Activated B cell treated with CpG ODN at 0.5 μM for 24 hours (primary cell): ENCODE results near the gene CEACAM16. TPM values are rescaled to one million over a fixed set of nuclear protein-coding genes. Genes with fewer than 3 reads are reported as not detected.

ENCODE experiments used
- ATAC-seq: fragments of 200-7000 bp; cut with Tn5 transposase; one replicate; pipeline ENCODE4 v1.10.0; 2021; ENCODE audit warnings: low read depth, mild to moderate bottlenecking, moderate library complexity
- CTCF ChIA-PET: fragments of 350-600 bp; sonication (Branson Sonifier 250); formaldehyde crosslinking; loops from one replicate; lab custom pipeline; 2021; ENCODE audit warnings: antibody characterized with exemption; lab: Charles Lee
- POLR2A ChIA-PET: fragments of 350-600 bp; sonication (Branson Sonifier 250); formaldehyde crosslinking; loops from one replicate; lab custom pipeline; 2021; ENCODE audit warnings: antibody characterized with exemption; lab: Charles Lee
- DNase-seq: peaks from one replicate; pipeline ENCODE4 v3.0.0; 2022
- H3K27ac Mint-ChIP-seq: one replicate; pipeline ENCODE4 v1.8.0; 2020; ENCODE audit warnings: mixed read lengths
- H3K27me3 Mint-ChIP-seq: one replicate; pipeline ENCODE4 v1.8.0; 2021; ENCODE audit warnings: mixed read lengths
- H3K36me3 Mint-ChIP-seq: one replicate; pipeline ENCODE4 v1.8.0; 2021; ENCODE audit warnings: low read depth, mixed read lengths
- H3K4me1 Mint-ChIP-seq: one replicate; pipeline ENCODE4 v1.8.0; 2021; ENCODE audit warnings: mixed read lengths
- H3K4me3 Mint-ChIP-seq: one replicate; pipeline ENCODE4 v1.8.0; 2020; ENCODE audit warnings: mild to moderate bottlenecking, mixed read lengths
- H3K9me3 Mint-ChIP-seq: one replicate; pipeline ENCODE4 v1.8.0; 2020; ENCODE audit warnings: mixed read lengths
- CTCF ChIP-seq: fragments of 200-600 bp; IDR thresholded peaks from one replicate; pipeline ENCODE4 v1.8.0; 2022; ENCODE audit warnings: antibody characterized with exemption, mild to moderate bottlenecking
- intact Hi-C: fragments of 100-400 bp; cut with micrococcal nuclease; formaldehyde crosslinking; loops from one replicate; pipeline ENCODE4 v1.15.1; 2024
- total RNA-seq: library from RNA; stranded (reverse); gene quantifications from 2 replicates; pipeline ENCODE4 v1.2.3, GENCODE V29; 2022

Gene CEACAM16
- total RNA-seq, 1 donor from 2014 or later: not detected

DNA sequence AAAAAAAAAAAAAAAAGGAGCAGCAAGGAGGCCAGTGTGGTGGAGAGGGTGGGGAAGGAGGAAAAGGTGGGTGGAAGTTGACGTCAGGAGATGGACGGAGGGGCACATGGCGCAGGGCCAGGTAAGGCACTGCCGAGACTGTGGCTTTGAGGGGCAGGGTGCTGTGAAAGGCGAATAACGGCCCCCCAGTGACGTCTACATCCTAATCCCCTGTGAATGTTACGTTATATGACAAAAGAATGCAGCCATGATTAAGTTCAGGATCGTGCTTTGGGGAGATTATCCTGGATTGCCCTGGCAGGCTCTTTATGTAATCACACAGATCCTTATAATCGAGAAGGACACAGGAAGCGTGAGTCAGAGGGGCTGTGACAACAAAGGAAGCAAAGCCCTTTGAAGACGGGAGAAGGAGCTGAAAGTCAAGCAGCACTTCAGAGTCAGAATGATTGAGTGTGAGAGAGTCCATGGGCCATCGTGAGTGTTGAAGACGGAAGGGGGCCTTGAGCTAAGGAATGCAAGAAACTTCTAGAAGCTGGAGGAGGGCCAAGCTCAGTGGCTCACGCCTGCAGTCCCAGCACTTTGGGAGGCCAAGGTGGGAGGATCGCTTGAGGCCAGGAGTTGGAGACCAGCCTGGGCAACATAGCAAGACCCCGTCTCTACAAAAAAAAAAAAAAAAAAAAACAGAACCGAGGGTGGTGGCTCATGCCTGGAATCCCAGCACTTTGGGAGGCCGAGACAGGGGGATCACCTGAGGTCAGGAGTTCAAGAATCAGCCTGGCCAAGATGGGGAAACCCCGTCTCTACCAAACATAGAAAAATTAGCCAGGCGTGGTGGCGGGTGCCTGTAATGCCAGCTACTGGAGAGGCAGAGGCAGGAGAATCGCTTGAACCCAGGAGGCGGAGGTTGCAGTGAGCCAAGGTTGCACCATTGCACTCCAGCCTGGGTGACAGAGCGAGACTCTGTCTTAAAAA lies 13.8 kb upstream of the CEACAM16 start:
- DNase-seq (no peak), ATAC-seq (no peak)
- ChIA-PET POLR2A (interaction anchor here (0.6 to 1.2 kb wide), 5 partner anchors 22 to 88 kb away, joined by 3 to 7 read pairs (median 5); no protein-coding TSS in a partner anchor), CTCF (interaction anchor here (1.1 kb wide), 1 partner anchor 31 kb away, joined by 3 read pairs; no protein-coding TSS in a partner anchor)
- intact Hi-C loops: no loop called here
- Mint-ChIP-seq H3K36me3 (no peaks in the 10 kb centered on the region), H3K4me3 (peak overlapping the region; percentile 50), H3K27me3 (peaks cover 14% of the 10 kb centered on the region), H3K27ac (no peak overlapping the region), H3K9me3 (peaks cover 2% of the 10 kb centered on the region), H3K4me1 (peaks cover 31% of the 10 kb centered on the region)
- TF ChIP-seq CTCF: no peak

- DNase-seq (no peak), ATAC-seq (peak; percentile 53)
- peaks cover 2% of the 10 kb centered on the region for H3K9me3 Mint-ChIP-seq
- H3K4me3 Mint-ChIP-seq: peak overlapping the region; percentile 50
- H3K4me1 Mint-ChIP-seq: peaks cover 31% of the 10 kb centered on the region
- intact Hi-C loops: no loop called here
- CTCF ChIA-PET: interaction anchor here (1.1 kb wide), 1 partner anchor 31 kb away, joined by 3 read pairs; no protein-coding TSS in a partner anchor
- TF ChIP-seq CTCF: no peak
- H3K27ac Mint-ChIP-seq: no peak overlapping the region
- H3K27me3 Mint-ChIP-seq: peaks cover 9% of the 10 kb centered on the region
- H3K36me3 Mint-ChIP-seq: no peaks in the 10 kb centered on the region
- POLR2A ChIA-PET: interaction anchor here (0.6 to 1.2 kb wide), 5 partner anchors 22 to 541 kb away, joined by 3 to 6 read pairs (median 4); no protein-coding TSS in a partner anchor
Observed at GRCh38 chr19:44685877-44686276, 13.1 kb upstream of the CEACAM16 start.

GRCh38 chr19:44686896-44687295 lies 12.1 kb upstream of the CEACAM16 start:
- no peak overlapping the region for H3K4me3 Mint-ChIP-seq
- peaks cover 9% of the 10 kb centered on the region for H3K27me3 Mint-ChIP-seq
- no peak for TF ChIP-seq CTCF
- peaks cover 2% of the 10 kb centered on the region for H3K9me3 Mint-ChIP-seq
- no peak overlapping the region for H3K27ac Mint-ChIP-seq
- no peak for DNase-seq
- POLR2A ChIA-PET: no interaction called here
- CTCF ChIA-PET: no interaction called here
- H3K36me3 Mint-ChIP-seq: no peaks in the 10 kb centered on the region
- intact Hi-C loops: no loop called here
- peaks cover 38% of the 10 kb centered on the region for H3K4me1 Mint-ChIP-seq
- ATAC-seq: no peak

DNA sequence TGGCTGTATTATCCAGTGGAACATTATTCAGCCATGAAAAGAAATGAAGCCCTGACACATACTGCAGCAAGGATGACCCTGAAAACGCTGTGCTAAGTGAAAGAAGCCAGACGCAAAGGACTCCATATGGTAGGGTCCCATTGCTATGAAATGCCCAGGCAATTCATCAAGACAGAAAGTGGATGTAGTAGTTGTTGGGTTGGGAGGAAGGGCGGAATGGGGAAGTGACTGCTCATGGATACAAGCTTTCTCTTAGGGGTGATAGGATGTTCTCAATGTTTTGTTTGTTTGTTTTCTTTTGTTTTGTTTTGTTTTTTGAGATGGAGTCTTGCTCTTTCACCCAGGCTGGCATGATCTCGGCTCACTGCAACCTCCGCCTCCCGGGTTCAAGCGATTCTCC lies 11.1 kb upstream of the CEACAM16 start:
- intact Hi-C loops: no loop called here
- POLR2A ChIA-PET: no interaction called here
- Mint-ChIP-seq H3K4me3 (no peak overlapping the region), H3K27ac (no peak overlapping the region), H3K36me3 (no peaks in the 10 kb centered on the region), H3K27me3 (peaks cover 9% of the 10 kb centered on the region), H3K4me1 (peaks cover 47% of the 10 kb centered on the region), H3K9me3 (peaks cover 2% of the 10 kb centered on the region)
- no peak for TF ChIP-seq CTCF
- CTCF ChIA-PET: interaction anchor here (2.9 to 4.9 kb wide), 2 partner anchors 35 to 83 kb away, joined by 25 to 57 read pairs; no protein-coding TSS in a partner anchor
- no peak for ATAC-seq
- no peak for DNase-seq
